ENCODE measurements around the gene SNTA1. TPM values are rescaled to one million over a fixed set of nuclear protein-coding genes. Genes with fewer than 3 reads are reported as not detected.

Gene SNTA1
- 5.8 and 6.6 TPM in 2 replicates for total RNA-seq

GRCh38 chr20:33443512-33444239 is at the start of gene SNTA1:
SNTA1 (minus strand) TSS chr20:33443763; CDS start chr20:33443620, 143 bp downstream.

DNA sequence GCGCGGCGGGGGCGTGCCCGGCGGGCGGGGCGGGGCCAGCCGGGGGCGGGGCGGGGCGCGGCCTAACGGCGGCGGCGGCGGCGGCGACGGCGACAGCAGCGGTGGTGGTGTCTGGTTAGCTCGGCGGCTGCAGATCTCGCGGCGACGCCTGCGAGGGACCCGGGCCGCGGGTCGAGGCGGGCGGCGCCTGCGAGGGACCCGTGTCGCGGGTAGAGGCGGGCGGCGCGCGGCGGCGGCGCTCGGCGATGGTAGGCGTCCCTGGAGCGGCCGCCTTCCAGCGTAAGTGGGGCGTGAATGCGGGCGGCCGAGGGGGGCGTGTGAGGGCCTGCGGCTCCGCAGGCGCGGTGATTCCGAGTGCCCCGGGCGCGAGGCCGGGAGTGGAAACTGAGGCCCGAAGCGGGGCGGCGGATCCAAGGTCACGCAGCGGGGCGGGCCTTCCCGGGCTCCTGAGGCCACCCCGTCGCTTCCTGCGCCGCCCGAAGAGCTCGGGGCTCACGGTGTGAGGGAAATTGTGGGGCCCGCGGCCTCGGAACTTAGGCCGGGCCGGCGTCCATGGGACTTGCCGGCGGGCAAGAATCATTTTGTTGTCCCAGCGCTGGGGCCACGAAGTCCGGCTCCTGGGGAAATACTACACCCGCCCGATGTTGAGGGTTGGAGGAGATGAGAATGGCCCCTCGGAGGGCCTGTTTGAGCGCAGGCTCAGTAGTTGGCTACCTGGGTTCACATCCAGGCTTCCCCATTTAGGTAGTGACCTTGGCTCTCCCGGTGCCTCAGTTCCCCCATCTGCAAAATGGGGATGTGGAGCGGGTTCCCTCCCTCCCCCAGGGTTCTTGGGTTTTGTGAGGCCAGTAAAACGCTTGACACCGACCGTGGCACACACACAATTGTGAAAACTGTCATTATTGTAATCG is 46.7 kb upstream of the SNTA1 start, which contains the start of gene CBFA2T2:
Gene CBFA2T2 (plus strand): TSS at position 74 of the 911 bp plus-strand sequence. CDS start 172 bp downstream, at position 246.

GRCh38 chr20:33401184-33401920 is 42.2 kb downstream of the SNTA1 start, which contains the start of gene CDK5RAP1:
CDK5RAP1 (minus strand) TSS chr20:33401519; CDS start chr20:33397064, 4,455 bp downstream.

Other genes with a start within 250 kb of the SNTA1 start
- gene BPIFA3, start 226.4 kb downstream of the SNTA1 start, total RNA-seq, result not detected in 2 replicates
- not detected in 2 replicates for gene BPIFA1, start 207.8 kb downstream of the SNTA1 start, total RNA-seq
- gene BPIFB1, start 160.5 kb downstream of the SNTA1 start, total RNA-seq, result not detected in 2 replicates
- 15.4 and 16.6 TPM in 2 replicates for gene CDK5RAP1, start 42.2 kb downstream of the SNTA1 start, total RNA-seq
- gene CBFA2T2, start 46.3 kb upstream of the SNTA1 start, total RNA-seq, result 4.1 and 4.9 TPM in 2 replicates
- gene C20orf144, start 218.6 kb upstream of the SNTA1 start, total RNA-seq, result under 0.01 TPM in 2 replicates
- gene ACTL10, start 223.2 kb upstream of the SNTA1 start, total RNA-seq, result 0.87 and 0.95 TPM in 2 replicates
- gene NECAB3, start 230.7 kb upstream of the SNTA1 start, total RNA-seq, result 5.9 and 8.3 TPM in 2 replicates
- 1.6 and 2.0 TPM in 2 replicates for gene E2F1, start 242.6 kb upstream of the SNTA1 start, total RNA-seq